ENCODE measurements around the gene EIF2S2.

GRCh38 chr20:34141293-34141692, 29.2 kb upstream of the EIF2S2 start:
- TF ChIP-seq CTCF (IDR thresholded peaks at IDR 0.05) (no peak), EZH2 (IDR thresholded peaks at IDR 0.05; ENCODE audit: borderline replicate concordance, insufficient read depth, low read depth, low read length, poor library complexity, severe bottlenecking) (no peak)
